GM10266 (cell line): ENCODE data around the gene RNF217.

ENCODE experiments used
- DNase-seq: peaks from one replicate; pipeline ENCODE4 v3.0.0; 2012; ENCODE audit errors: extremely low spot score
- CTCF ChIP-seq: IDR thresholded peaks from 2 replicates; pipeline ENCODE4 v1.5.1; 2012; ENCODE audit warnings: mild to moderate bottlenecking, low read depth; ENCODE audit not compliant: control insufficient read depth, insufficient read depth; ENCODE audit errors: missing control alignments

RNF217 gene

DNA sequence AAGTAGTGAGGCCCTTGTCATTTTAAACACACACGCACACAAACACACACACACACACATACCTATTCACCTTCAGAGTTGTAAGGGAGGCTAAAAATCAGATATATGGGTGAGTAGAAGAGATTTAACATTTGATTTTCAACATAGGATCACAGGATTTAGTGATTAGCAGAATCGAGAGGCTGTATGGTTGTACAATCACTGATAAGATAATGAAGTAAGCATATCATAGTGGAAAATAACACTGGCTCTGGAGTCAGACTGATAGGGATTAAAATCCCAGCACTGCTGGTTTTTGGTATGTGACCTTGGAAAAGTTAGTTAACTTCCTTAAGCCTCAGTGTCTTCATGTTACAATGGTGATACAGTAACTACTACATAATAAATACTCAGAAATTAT lies 40.8 kb downstream of the RNF217 start:
- DNase-seq = no peak
- TF ChIP-seq CTCF = no peak

DNA sequence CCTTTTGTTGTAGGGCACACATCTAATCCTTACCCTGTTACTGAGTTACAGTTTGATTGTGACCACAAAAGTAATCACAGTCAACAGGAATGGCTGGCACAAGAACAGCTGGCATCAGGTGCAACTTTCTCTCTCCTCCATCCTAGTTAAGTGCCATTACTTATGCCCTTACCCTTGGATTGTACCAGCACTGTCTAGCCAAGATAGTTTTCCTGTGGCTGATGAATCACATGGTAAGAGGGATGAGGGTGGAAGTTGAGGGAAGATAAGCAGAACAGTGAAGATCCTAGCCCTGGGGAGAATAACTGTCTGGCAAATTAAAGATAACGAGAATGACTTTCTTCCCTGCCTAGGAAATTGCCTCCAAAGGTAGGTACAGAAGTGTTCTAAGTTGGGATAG lies 42.0 kb downstream of the RNF217 start:
- no peak for TF ChIP-seq CTCF

DNA sequence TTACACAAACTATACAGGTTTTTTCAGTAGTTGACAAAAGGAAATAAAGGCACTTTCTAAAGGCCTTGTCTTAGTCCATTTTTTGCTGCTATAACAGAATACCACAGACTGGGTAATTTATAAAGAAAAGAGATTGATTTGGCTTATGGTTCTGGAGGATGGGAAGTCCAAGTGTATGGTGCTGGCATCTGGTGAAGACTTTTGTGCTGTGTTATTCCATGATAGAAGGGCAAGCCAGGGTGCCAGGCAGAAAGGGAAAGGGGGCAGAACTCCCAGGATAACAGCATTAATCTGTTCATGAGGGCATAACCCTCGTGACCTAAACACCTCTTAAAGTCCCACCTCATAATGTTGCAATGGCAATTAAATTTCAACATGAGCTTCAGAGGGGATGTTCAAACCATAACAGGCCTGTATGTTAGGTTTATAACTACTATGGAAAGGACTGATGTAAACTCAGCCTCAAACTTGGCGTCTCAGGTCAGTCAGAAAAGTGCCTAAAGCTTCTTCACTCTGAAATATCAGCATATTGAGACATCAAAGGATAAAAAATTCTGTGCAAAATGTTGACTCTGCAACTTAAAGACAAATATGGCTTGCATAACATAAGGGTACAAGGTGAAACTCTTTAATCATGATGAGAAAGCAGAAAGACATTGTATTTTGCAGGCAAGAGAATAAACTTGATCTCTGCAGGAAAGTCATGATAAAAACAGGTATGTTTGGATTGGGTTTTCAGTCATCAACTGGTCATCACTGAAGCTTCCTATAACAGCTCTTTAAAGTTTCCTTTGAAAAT lies 42.8 kb downstream of the RNF217 start:
- no peak for TF ChIP-seq CTCF
- no peak for DNase-seq

More for the DNA sequence above, 42.0 kb downstream of the RNF217 start:
- no peak for DNase-seq

- DNase-seq = no peak
- no peak for TF ChIP-seq CTCF
Observed at GRCh38 chr6:125008261-125008703, 46.0 kb downstream of the RNF217 start.

- no peak for TF ChIP-seq CTCF
- no peak for DNase-seq
Observed at GRCh38 chr6:125008957-125009356, 46.7 kb downstream of the RNF217 start.

GRCh38 chr6:125009578-125009977 lies 47.3 kb downstream of the RNF217 start:
- no peak for DNase-seq
- no peak for TF ChIP-seq CTCF

GRCh38 chr6:125013938-125014660 lies 51.9 kb downstream of the RNF217 start:
- no peak for DNase-seq

More at GRCh38 chr6:125013938-125014660, 51.9 kb downstream of the RNF217 start:
- no peak for TF ChIP-seq CTCF
